Ishikawa (cell line): ENCODE results near the gene VWDE.

Experiments
- CEBPB ChIP-seq: IDR thresholded peaks from 2 replicates; pipeline ENCODE4 v1.6.1; 2012
- CREB1 ChIP-seq: IDR thresholded peaks from 2 replicates; pipeline ENCODE4 v1.6.1; 2012; ENCODE audit warnings: low read depth
- EGR1 ChIP-seq: IDR thresholded peaks from 2 replicates; pipeline ENCODE4 v1.6.1; 2012
- EP300 ChIP-seq: IDR thresholded peaks from 2 replicates; pipeline ENCODE4 v1.6.1; 2012; ENCODE audit warnings: borderline replicate concordance
- FOXM1 ChIP-seq: IDR thresholded peaks from 2 replicates; pipeline ENCODE4 v1.6.1; 2012; ENCODE audit warnings: low read depth, borderline replicate concordance
- NFIC ChIP-seq: IDR thresholded peaks from 2 replicates; pipeline ENCODE4 v1.6.1; 2012
- RAD21 ChIP-seq: IDR thresholded peaks from 2 replicates; pipeline ENCODE4 v1.6.1; 2012; ENCODE audit warnings: low read depth
- TAF1 ChIP-seq: IDR thresholded peaks from 2 replicates; pipeline ENCODE4 v1.6.1; 2012; ENCODE audit warnings: low read depth, mild to moderate bottlenecking
- TCF12 ChIP-seq: IDR thresholded peaks from 2 replicates; pipeline ENCODE4 v1.6.1; 2012; ENCODE audit warnings: low read depth
- TEAD4 ChIP-seq: IDR thresholded peaks from 2 replicates; pipeline ENCODE4 v1.6.1; 2012
- YY1 ChIP-seq: IDR thresholded peaks from 2 replicates; pipeline ENCODE4 v1.6.1; 2012; ENCODE audit warnings: low read depth
- ZBTB7A ChIP-seq: IDR thresholded peaks from 2 replicates; pipeline ENCODE4 v1.6.1; 2012; ENCODE audit warnings: low read depth
- TF ChIP-seq, protein P1 (sequence below): IDR thresholded peaks from 2 replicates; pipeline ENCODE4 v1.6.1; 2012
- TF ChIP-seq, protein P2 (sequence below): IDR thresholded peaks from 2 replicates; pipeline ENCODE4 v1.6.1; 2012; ENCODE audit warnings: low read depth, mild to moderate bottlenecking
- TF ChIP-seq, protein P3 (sequence below): IDR thresholded peaks from 2 replicates; pipeline ENCODE4 v1.6.1; 2012

The VWDE gene

GRCh38 chr7:12425311-12425710 lies 21.6 kb upstream of the VWDE start:
- TF ChIP-seq RAD21 (no peak), YY1 (no peak)

DNA sequence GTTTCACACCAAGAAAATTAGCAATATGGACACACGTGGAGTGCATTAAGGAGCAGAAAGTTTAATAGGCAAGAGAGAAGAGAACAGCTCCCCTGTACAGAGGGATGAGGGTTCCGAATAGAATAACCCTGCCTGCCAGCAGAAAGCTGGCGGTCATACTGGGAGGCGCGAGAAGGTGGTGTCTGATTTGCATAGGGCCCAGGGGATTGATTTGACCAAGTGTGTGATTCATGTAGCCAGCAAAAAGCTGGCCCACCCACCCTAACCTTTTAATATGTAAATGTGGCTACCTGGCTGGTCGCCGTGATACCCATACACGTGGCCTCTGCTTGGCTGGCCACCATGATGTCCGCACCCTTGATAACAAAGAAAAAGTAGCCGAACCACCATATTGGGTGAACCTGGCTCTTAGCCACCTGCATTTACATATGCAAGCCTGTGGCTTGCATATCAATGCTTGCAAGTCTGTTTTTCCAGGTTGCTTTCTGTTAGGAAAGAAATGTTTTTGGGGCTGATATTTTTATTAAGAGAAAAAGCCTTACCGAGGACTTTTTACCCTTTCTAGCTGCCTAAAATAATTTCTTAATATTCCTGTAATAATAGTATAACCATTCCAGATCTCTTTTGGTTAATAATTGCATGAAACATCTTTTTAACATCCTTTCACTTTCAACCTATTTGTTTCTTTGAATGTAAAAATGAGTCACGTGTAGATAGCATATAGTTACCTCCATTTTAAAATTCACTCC lies 20.5 kb upstream of the VWDE start:
- no peak for TF ChIP-seq ZBTB7A
- TF ChIP-seq, protein P1, sequence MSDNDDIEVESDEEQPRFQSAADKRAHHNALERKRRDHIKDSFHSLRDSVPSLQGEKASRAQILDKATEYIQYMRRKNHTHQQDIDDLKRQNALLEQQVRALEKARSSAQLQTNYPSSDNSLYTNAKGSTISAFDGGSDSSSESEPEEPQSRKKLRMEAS, result no peak

- TF ChIP-seq CEBPB (0 out of 2 replicates have a peak, but pooled peaks have one; percentile 18), NFIC (no peak)
Observed at GRCh38 chr7:12423355-12423996, 19.8 kb upstream of the VWDE start.

DNA sequence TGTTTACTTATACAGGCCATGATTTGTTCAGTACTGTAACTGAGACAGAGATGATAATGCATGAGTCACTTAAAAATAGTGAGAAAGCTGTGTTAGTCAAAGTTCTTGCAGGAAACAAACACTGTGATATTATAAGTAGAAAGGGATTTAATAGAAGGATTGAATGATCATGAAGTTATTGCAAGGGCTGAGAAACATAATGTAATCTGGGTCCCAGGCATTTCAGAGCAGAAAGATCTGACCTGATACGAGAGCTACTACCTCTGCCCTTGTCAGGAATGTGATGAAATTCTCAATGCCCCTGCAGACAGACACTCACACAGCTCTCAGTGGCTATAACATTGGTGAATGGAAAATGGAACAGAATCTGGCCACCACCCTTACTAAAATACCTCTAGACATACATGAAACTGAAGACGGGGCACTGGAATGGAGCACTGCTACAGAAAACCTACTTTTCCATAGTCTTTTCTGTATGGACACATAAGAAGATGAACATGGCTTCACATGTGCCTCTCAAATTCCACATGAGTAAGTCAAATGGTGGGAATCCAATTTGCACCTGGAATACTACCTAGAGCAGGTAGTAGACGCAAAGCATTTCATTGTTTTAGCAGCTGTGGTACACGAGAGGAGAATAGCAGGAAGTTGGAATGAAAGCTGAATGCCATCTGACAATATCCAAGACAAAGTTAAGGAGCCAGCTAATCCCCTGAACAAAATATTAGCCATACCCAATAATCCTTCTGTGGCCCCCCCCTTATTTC lies 19.1 kb upstream of the VWDE start:
- TF ChIP-seq, protein P1, result no peak
- TF ChIP-seq ZBTB7A (no peak), TCF12 (no peak), RAD21 (no peak), EGR1 (no peak), YY1 (no peak), EP300 (no peak), CREB1 (no peak), CEBPB (no peak), FOXM1 (no peak), TEAD4 (no peak)
- TF ChIP-seq, protein P2, sequence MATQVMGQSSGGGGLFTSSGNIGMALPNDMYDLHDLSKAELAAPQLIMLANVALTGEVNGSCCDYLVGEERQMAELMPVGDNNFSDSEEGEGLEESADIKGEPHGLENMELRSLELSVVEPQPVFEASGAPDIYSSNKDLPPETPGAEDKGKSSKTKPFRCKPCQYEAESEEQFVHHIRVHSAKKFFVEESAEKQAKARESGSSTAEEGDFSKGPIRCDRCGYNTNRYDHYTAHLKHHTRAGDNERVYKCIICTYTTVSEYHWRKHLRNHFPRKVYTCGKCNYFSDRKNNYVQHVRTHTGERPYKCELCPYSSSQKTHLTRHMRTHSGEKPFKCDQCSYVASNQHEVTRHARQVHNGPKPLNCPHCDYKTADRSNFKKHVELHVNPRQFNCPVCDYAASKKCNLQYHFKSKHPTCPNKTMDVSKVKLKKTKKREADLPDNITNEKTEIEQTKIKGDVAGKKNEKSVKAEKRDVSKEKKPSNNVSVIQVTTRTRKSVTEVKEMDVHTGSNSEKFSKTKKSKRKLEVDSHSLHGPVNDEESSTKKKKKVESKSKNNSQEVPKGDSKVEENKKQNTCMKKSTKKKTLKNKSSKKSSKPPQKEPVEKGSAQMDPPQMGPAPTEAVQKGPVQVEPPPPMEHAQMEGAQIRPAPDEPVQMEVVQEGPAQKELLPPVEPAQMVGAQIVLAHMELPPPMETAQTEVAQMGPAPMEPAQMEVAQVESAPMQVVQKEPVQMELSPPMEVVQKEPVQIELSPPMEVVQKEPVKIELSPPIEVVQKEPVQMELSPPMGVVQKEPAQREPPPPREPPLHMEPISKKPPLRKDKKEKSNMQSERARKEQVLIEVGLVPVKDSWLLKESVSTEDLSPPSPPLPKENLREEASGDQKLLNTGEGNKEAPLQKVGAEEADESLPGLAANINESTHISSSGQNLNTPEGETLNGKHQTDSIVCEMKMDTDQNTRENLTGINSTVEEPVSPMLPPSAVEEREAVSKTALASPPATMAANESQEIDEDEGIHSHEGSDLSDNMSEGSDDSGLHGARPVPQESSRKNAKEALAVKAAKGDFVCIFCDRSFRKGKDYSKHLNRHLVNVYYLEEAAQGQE, result no peak
- TF ChIP-seq, protein P3, sequence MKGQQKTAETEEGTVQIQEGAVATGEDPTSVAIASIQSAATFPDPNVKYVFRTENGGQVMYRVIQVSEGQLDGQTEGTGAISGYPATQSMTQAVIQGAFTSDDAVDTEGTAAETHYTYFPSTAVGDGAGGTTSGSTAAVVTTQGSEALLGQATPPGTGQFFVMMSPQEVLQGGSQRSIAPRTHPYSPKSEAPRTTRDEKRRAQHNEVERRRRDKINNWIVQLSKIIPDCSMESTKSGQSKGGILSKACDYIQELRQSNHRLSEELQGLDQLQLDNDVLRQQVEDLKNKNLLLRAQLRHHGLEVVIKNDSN, result no peak

DNA sequence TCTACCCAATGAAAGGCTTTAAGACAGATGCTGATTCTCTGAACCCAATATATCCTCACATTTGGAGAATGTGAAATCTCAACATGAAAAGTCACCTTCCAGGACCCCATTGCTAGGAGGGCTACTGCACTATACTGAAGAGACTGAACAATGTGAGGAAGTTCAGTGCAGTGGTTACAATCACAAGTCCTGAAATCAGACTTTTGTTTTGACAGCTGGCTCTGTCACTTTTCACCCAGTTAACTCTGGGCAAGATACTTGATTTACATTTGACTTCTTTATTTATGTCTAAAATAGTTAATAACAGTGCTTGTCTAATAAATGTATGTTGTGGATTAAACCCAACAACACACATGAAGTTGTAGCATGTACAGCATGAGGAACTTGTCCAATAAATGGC lies 14.8 kb upstream of the VWDE start:
- TF ChIP-seq TCF12 (no peak), EP300 (no peak), EGR1 (no peak), CEBPB (no peak), ZBTB7A (no peak), TAF1 (no peak)
- TF ChIP-seq, protein P1, result no peak
- TF ChIP-seq, protein P3, result no peak
- TF ChIP-seq, protein P2, result no peak

DNA sequence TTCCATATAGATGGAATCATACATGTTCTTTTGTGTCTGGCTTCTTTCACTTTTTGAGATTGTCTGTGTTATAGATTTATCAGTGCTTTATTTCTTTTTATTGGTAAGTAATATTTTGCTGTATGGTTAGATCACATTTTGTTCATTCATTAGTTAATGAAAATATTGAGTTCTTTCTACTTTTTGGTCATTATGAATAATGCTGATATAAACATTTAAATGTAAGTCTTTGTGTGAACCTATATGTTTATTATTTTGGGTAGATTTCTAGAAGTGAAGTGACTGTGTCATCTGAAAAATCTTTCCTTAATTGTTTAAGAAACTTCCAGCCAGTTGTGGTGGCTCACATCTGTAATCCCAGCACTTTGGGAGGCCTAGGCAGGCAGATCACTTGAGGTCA lies 11.4 kb upstream of the VWDE start:
- TF ChIP-seq TAF1, result no peak
- TF ChIP-seq, protein P1, result no peak
- no peak for TF ChIP-seq FOXM1
- TF ChIP-seq CREB1, result no peak
- no peak for TF ChIP-seq EP300
- TF ChIP-seq, protein P2, result no peak
- TF ChIP-seq CEBPB, result no peak
- no peak for TF ChIP-seq TCF12
- TF ChIP-seq TEAD4, result no peak
- no peak for TF ChIP-seq NFIC
- no peak for TF ChIP-seq ZBTB7A
- TF ChIP-seq YY1, result no peak
- no peak for TF ChIP-seq EGR1
- no peak for TF ChIP-seq RAD21
- TF ChIP-seq, protein P3, result no peak
